Kidney tubule cell (primary cell): ENCODE measurements around the gene RGS19.

Experiments used
- DNase-seq: peaks from one replicate; pipeline ENCODE4 v3.0.0-alpha.2; 2018; ENCODE audit warnings: low spot score

The RGS19 gene

DNA sequence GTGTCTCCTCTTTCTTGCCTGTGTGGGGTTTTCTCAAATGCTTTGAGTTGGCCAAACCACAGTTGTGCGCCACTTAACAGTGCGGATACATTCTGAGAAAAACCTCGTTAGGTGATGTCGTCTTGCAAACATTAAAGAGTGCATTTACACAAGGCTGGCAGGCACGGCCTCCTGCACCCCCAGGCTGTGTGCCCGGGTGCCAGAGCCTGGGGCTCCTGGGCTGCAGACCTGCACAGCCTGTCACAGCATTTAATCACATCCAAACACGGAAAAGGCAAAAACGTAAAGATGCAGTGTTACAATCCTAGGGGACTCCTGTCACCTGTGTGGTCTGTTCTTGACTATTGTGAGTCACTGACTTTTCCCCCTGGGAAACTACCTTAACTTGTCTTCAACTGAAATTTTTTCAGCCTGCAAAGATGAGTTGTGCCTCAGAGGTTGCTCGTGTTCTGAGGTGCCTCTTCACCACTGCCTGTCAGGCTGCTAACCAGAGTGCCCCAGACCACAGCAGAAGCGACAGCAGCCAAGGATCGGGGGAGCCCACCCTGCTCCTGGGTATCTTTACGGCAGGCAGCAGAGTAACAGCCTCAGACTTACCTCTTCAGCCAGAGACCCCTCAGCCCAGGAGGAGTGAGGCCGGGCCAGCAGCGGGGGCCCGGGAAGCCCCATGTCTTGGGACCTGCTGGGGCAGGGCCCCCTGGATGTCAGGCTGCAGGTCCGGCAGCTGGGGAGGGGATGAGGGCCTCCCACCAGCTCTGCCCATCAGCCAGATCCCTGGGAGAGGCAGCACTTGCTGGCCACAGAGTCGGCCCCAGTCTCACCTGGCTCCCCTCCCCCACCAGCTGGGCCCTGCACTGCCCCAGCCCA is 44.0 kb downstream of the RGS19 start:
- DNase-seq = no peak

DNA sequence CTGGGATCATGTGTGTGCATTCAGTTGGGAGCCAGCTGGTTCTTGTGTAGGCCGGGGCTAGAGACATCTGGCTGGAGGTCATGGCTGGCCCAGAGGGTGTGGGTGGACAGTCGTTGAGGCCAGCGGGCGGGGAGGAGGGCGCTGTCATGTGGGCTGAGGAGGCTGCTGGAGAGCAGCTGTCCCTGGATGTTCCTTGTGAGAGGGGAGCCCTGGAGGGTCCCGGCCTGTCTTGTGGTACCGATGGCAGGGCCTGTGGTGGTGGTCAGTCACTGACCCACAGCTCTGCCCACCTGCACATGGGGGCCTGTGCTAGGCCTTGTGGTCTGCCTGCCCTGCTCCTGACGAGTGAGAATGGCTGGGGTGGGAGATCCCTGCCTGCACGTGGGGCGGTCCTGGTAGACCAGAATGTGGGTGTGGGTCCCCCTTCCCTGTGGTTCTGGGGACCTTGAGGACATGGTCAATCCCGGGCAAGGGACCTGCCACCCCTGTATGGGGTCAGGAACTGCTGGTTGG is 45.3 kb downstream of the RGS19 start:
- no peak for DNase-seq

DNA sequence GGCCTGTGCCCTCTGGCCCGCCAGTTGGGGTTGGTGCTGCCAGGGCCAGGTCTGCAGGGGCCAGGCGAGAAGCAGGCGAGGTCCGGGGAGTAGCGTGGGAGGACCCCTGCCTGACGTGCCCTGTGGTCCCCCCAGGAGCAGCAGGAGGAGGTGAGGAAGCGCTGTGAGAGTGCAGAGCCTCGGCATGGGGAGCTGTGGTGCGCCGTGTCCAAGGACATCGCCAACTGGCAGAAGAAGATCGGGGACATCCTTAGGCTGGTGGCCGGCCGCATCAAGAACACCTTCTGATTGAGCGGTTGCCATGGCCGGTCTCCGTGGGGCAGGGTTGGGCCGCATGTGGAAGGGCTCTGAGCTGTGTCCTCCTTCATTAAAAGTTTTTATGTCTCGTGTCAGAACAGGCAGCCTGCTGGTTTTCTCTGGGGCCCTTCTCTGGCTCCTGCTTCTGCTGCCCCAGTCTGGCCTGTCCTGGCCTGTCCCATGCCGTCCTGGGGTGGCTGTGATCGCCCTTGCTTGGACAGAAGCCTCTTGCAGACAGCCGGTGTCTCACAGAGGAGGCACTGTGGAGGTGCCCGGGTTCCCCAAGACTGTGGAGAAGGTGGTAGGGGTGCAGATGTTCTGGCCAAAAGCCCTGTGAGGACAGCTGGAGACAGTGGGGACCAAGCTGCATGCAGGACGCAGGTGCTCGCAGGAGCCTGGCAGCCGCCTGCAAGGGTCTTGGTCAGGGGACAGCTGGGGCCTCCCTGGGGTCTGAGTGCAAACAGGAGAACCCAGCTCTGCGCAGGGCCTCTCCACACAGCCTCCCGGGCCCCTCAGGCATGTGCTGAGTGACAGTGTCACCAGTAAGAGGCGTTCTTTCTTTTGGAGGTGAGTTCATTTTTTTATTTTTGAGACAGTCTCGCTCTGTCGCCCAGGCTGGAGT is 46.4 kb downstream of the RGS19 start:
- no peak for DNase-seq

DNA sequence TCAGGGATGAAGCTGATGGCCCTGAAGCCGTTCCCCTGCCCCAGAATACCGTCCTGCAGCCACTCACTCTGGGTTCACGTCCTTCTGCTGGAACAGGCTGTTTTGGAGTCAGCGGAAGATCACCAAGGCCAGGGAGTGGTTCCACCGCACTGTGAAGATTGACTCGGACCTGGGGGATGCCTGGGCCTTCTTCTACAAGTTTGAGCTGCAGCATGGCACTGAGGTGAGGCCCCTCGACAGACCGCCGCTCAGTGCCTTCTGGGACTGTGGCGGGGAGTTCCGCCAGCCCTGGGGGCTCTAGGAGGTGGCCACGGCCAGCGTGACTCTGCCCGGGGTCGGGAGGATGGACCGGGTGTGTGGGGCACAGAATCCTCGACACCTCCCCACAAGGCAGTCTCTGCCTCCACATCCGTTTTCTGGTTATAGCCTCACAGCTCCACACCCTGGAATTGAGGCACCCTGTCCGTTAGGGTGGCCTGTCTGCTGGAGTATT is 47.5 kb downstream of the RGS19 start:
- DNase-seq = no peak

DNA sequence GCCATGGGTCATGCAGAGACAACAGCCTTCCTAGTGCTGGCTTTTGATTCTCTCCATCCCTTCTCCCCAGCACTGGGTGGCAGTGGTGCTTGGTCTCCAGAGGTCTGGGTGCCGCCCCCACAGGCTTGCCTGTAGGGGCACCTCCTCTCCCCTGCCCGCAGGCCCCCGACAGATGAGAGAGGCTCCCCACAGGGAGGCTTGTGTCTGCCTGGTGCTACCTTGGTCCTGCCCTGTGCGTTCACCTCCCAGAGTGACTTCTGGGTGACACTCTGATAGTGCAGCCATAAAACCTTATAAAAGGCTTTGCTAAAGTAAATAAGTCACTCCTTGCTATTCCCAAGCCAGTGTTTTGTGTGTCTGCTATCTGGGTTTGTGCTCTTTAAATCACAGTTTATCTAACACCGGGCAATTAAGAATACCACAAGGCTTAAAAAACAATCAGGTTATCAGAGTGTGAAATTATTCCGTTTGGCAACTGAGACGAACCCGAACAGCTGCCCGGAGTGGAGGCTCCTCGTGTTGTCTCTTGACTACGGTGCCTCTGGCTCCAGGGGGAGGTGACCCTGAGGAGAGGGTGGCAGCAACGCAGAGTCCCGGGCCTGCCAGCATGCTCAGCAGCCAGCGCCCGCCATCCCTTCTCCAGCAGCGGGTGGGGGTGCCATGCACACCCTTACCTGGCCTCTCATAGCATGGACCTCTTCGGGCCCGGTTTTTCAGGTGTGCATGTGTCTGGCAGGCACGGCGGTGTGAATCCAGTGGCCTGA is 48.8 kb downstream of the RGS19 start:
- DNase-seq = no peak

DNA sequence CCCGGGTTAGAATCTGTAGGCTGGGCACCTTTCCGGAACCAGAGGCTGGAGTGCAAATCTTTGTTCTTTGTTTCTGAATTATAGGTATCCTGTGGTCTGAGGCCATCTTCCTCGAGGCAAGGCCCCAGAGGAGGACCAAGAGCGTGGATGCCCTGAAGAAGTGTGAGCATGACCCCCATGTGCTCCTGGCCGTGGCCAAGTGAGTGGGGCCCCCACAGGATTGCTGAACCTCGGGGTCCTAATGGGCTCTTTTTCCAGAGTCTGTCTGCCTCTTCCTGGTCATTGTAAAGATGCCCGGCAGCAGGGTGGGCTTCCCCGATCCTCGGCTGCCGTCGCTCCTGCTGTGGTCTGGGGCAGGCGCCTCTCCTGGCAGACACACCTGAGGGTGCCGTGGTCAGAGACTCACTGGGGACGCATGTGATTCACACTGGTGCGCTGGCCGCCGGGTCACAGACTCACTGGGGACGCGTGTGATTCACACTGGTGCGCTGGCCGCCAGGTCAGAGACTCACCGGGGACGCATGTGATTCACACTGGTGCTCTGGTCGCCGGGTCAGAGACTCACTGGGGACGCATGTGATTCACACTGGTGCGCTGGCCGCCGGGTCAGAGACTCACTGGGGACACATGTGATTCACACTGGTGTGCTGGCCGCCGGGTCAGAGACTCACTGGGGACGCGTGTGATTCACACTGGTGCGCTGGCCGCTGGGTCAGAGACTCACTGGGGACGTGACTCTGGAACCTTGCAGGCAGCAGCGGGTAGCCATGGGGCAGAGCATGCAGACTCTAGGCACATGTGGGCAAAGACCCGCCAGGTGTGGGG is 49.8 kb downstream of the RGS19 start:
- no peak for DNase-seq

DNA sequence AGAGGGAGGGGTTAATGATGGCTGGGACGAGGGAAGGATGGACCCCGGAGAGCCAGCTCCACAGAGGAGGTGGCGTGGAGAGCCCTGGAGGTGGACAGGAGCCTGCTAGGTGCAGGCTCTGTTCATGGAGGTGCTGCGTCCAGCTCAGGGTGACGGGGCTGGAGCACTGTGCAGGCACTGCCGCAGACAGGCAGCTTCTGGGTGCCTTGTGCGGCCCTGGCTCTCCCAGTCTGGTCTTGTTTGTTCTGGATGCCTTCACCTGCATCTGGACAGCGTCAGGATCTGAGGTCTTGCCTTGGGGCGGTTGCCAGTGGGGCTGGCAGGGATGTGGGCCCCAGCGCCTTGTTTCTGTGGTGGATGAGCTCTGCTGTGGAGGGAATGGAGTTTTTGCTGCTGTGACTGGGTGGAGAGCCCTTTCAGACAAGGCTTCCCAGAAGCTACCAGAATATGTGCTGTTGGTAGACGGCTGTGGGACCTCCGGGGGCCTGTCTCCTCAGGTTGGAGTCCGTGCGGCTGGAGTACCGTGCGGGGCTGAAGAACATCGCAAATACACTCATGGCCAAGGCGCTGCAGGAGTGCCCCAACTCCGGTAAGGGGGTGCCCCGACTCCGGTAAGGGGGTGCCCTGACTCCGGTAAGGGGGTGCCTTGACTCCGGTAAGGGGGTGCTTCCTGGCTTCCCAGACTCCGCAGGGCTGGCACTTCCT is 51.2 kb downstream of the RGS19 start:
- no peak for DNase-seq

DNA sequence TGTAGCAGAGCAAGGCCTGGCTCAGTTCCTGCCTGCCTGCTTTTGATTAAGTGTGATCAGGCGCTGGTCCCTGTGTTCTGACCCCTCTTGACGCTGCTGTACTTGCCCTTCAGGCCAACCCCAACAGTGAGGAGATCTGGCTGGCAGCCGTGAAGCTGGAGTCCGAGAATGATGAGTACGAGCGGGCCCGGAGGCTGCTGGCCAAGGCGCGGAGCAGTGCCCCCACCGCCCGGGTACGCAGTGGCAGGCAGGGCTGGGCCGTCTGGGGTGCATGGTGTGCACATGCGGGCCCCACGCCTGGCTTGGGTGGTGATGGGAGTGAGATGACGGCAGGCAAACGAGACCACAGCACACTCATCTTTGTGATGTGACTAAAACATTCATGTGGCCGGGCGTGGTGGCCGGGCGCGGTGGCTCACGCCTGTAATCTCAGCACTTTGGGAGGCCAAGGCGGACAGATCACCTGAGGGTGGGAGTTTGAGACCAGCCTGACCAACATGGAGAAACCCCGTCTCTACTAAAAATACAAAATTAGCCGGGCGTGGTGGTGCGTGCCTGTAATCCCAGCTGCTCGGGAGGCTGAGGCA is 53.4 kb downstream of the RGS19 start:
- DNase-seq = no peak

DNA sequence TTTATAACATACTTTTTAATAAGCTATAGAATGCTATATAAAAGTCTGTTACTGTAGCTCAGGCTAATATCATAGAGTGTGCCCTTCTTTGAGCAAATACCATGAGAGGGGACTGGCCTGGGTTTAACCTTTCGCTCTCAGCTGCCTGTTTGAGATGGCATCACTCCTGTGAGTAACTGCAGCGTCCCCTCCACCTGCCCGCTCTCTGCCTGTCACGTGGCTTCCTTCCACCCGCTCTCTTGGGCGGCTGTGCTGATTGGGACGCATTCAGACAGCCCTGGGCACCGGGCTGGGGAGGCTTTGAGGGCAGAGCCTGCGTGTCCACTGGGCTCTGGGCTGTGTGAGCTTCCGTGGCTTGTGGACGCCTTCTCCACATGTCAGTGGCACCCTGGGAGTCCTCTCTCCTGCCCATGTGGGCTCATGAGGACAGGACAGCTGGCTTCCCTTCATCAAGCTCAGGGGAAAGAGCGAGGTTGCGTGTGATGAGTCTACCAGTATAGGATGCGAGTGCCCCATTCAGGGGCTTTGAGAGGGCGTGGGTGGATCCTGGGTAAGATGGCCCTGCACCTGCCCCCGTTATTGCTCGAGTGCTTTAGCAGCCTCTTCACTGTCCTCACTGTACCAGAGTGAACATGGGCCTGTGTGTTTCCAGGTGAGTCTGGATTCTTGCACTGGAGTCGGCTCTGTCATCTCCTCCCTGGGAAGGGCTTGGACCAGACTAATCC is 54.1 kb downstream of the RGS19 start:
- DNase-seq = no peak

DNA sequence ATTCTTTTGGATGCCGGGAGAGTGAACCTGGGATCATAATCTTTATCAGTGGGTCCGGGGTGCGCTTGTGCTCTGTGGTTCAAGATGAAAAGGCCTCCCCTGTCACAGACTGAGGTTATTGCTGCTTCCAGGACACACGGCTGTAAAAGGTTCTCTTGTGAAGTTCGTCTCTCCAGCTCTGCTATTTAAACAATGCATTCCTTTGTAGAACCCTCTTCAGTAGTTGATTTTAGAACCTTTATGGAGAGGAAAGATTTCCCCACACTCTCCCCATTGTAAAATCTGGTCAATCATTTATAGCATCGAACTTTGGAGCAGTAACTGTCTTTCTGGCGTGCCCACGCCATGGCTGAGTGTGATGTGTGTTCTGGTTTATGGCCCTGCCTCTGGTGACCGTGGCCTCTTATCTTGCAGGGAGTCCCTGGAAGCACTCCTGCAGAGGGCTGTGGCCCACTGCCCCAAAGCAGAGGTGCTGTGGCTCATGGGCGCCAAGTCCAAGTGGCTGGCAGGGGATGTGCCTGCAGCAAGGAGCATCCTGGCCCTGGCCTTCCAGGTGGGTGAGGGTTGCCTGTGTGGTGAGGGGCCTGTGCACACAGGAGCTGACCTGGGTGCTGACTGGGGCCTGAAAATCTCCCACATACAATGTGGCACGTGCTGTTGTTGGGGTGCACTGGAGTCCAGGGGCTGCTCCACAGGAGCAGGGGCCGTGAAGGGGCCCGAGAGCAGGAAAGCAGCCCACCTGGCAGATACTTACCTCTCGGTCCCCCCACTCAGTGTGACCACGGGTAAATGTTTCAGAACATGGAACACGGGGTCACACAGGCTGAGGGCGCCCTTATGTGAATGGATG is 55.0 kb downstream of the RGS19 start:
- DNase-seq = no peak

DNA sequence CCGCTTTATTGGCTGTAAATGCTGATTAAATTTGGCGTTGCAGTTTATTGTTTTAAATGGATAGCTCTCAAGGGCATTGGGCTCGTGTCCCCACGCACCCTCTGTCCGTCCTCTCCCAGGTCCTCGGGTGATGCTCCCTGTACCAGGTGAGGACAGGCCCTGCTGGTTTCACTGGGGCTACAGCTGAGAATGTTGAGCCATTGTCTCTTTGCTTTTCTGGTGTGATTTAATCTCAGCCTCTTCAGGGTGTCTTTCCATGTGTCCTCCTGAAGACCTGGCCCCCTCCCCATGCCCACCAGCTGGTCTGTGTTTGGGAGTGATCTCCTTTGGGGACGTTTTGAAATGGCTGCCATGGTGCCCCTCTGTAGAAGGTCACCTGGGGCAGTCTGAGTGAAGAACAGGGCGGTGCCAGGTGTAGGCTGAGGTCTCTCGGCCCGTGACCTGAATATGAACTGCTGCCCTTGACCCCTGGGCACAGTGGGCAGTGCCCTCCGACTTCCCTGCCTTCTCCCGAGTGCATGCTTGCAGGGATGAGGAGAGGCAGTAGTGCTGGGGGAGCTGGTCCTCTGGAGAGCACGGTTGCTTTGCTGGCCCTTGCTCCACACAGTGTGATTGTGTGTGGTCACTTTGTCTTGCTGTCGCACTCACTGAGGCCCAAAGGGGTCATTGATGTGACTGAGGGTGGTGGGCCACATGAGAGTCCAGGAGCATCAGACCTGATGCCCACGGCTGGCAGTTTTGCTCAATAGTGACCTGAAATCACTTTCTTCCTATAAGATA is 55.8 kb downstream of the RGS19 start:
- DNase-seq = no peak
